Measurements from ENCODE around the gene DGLUCY.

Gene DGLUCY

DNA sequence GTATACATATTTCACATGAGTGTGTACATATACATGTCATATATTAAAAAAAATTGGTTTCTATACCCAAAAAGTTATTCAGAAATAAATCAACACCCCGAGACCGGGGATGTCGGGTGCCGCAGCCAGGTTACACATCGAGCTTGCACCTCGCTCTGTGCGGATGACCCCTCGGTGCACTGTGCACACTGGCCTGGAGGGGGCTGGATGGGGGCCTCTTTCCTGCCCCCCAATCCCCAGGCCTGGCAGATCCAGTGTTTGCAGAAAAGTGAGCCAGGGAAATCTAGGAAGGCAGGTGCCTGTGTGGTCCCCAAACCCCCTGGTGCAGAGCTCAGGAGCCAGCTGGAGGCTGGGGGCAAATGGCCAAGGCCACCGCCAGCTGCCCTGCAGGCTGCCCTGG, 157.8 kb downstream of the DGLUCY start:
- no peak for FAIRE-seq
- DNase-seq (ENCODE audit: insufficient read length, low spot score): no peak

DNA sequence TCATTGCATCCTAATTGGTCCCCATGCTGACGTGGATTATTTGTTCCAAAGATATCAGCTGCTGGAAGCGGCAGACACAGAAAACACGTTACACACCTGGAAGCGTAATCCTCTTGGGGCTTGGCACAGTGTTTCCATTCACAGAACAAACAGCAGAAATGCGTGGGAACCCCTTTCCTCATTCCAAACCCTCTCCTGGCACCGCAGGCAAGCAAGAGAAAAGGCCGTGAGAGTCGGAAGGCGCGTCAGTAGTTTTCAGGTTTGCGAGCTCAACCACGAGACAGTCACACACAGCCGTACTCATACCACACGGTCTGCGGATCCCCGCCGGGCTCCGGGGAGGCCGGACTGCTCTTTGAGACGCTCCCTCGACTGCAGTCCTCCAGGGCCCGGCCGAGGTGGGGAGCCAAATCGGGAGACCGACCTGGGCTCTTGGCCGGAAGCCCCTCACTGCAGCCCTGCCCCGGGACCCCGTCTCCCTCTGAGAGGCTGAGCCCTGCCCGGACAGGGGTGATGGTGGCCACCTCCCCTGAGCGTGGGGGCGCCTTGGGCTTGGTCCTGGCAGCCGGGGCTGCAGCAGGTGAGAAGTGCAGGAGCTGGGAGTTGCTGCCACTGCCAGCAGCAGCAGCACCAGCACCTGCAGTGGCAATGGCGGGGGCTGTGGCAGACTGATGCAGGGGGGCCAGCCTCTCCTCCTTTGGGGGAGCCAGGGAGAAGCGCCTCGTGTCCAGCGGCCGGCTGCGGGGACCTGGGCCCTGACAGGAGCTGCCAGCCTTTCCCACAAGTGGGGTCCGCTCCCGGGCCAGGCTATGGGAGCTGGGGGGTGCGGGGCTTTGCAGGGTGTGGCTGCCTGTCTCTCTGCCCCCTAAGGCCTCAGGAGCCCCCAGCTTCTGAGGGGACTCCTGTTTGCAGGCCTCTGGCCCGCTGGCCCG, 158.7 kb downstream of the DGLUCY start:
- no peak for DNase-seq (ENCODE audit: insufficient read length, low spot score)
- FAIRE-seq: no peak

DNA sequence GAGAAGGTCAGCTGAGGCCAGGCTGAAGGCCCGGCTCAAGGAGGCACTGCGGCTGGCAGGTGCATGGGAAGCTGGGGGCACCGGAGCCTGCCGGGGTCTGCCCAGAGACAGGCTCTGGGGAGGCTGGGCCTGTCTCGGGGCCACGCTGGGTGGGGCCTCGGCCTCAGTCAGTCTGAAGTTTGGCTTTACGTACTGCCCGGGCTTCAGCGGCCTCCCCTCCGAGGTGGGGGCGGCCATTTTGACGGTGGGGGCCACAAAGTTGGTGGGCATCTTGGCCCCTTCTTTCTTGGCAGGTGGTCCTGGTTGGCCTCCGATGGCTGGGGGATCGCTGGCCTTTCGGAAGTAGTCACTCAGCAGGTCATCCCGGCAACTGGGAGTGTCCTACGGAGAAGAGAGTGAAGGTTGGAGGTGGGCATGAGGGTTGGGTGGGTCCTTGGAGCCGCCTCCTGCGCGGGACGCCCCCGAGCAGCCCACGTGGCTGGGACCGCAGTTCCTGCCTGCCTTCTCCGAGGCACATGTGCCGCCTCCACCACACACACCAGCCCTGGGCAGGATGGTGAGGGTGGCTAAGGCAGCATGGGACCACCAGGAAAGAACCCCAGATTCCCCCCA, 159.5 kb downstream of the DGLUCY start:
- no peak for DNase-seq (ENCODE audit: insufficient read length, low spot score)
- no peak for FAIRE-seq

DNA sequence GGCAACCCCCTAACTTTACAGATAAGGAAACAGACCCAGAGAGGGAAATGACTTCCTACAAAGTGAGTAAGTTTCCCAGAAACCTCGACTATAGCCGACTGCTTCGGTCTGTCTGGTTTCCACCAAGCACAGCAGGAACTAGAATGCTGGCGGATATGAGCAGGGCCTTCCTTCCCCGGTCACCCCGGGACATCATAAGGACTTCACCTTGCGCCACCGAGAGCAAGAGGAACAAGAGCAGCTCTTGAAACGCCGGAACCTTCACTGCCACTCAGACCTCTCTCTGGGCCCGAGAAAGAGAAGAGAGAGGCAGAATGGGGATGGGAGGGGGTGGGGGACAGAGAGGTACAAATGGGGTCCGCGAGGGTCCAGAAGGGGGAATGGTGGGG, 160.0 kb downstream of the DGLUCY start:
- DNase-seq (ENCODE audit: insufficient read length, low spot score) (no peak), FAIRE-seq (no peak)

DNA sequence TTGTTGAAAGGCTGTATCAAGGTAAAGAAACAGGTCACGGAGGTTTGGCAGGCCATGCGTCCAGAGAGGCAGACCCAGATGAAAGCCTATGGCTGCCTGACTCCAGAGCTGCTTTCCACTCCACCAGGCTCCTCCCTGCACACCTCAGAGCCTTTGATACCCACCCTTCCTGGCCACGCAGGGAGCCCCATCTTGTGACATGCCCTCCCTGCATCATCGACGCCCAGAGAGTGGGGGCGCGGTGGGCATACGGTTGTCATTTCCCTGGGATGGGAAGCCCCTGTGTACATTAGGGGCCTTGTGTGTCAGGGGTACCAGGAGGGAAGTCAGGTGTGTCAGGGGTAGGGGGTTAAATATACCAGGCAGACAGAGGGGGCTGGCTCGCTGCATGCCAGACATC, 160.9 kb downstream of the DGLUCY start:
- FAIRE-seq (no peak), DNase-seq (ENCODE audit: insufficient read length, low spot score) (no peak)
